Fibroblast of skin of scalp (primary cell): ENCODE data around the gene SMAGP.
"Not testable (repeated sequence)": the region's sequence is repeated elsewhere in the genome, so short reads cannot be mapped to it uniquely, and the experiment has no call there.

Experiments
- DNase-seq: peaks from one replicate; pipeline ENCODE4 v3.0.0-alpha.2; 2013

SMAGP gene

GRCh38 chr12:51224625-51225024 is 45.6 kb downstream of the SMAGP start:
- DNase-seq, result no peak

- no peak for DNase-seq
Measured at GRCh38 chr12:51222461-51222860, 47.8 kb downstream of the SMAGP start.

GRCh38 chr12:51219857-51220256 is 50.4 kb downstream of the SMAGP start:
- DNase-seq, result not testable (repeated sequence)

DNA sequence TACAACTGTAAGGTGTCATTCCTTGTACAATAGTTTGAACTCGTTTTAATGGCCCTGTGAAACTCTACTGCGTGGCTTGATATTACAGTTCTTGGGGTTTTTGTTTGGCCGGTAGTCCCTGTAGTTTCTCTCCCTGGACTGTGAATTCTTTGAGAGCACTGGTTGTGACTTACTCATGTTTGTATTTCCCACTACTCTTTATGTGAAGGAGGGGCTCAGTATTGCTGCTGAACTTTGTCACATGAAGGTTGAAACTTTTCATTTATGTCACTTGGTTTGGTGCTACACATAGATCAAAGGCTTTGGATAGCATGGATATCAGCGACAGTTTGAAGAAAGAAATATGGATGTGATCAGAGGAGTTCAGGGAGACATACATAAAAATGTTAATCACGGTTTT is 50.9 kb downstream of the SMAGP start:
- no peak for DNase-seq

DNA sequence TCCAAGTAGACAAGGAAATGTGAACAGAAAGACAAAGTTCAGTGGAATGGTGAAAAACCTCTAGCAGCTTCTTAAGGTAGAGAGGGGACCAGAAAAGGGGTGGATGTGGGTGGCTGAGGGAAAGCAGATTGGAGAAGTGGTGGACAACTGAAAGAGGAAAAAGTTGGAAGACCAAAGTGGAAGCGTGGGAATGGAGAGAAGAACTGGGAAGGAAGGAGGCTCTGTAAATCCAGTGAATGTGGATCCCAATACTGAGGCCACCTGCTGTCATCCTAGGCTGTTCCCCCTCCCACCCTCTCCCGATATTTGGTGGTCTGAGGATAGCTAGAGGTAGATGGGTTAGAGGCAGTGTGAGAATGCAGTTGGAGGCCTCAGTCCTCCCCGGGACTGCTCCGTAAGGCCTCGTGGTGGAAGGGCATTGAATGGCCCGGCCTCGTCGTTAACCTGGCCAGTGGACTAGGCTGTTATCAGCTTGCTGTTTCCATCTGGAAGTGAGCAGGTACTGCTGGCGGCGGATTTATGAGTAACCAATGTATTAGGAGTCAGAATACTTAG is 51.5 kb downstream of the SMAGP start:
- no peak for DNase-seq

DNA sequence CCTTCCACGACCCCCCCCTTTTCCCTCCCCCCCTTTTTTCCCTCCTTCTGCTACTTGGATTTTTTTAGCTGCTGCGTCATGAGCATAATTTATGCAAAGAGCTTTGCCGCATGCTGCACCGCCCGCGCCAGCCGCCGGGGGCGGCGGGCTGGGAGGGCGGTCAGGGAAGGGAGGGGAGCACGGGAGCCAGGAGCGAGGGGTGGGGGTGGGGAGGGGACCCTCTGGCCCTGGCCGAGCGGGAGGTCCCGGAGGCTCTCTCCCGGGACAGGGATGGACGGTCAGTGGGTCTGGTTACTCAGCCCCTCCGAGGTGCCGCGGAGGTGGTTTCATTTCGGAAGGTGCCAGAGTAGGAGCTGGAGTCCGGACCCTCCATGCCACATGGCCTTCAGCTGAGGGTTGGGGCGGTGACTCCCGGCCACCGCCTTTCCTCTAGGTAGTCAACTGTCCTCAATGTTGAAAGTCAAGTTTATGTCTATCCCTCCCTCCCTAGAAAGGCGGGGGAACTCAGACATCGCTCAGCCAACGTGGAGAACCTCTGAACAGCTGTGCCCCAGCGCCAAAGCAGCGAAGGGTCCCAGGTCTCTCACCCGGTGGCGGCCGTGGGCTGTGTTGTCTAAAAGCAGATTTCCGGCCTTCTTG is 52.1 kb downstream of the SMAGP start, which contains the start of gene POU6F1:
Gene POU6F1 (minus strand): TSS at position 95 of the 639 bp plus-strand sequence. CDS start 11,226 bp downstream, outside the sequence.
- peak; percentile 87 for DNase-seq

DNA sequence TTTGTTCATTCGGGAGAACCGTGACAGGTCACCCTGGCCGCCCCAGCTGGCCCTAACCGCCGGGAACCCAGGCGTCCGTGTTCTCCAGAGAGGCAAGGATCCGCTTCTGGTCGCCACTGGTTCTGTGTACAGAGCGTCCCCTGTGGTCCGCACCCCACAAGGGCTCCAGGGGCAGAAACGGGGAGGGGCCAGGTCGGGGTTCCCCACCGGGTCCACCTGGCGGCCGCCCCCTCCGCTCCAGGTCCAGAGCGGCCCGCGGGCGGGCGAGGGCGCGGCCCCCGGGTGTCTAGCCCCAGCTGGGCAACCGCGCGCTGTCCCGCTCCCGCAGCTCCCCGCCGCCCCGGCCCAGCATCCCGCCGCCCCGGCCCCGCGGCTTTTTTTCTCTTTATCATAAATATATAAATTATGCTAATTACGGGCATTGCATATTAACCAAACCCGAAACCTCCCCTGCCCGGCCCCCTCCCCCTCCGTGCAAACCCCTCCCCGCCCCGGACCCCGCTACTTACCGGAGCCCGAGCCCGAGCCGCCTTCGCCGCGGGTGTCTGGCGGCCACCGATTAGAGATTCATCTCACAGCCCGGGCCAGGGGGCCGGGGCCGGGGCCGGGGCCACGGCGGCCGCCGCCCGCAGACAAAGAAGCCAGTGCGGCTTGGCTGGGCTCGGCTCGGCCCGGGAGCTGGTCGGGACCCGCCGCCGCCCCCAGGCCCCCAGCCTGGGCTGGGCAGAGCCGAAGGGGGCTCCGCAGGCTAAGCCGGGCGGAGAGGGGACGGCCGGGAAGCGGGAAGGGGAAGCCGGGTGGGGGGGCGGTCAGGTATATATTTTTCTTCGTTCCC is 52.9 kb downstream of the SMAGP start:
- DNase-seq, result peak; percentile 31

- DNase-seq, result no peak
Measured at GRCh38 chr12:51216642-51217041, 53.6 kb downstream of the SMAGP start.

DNA sequence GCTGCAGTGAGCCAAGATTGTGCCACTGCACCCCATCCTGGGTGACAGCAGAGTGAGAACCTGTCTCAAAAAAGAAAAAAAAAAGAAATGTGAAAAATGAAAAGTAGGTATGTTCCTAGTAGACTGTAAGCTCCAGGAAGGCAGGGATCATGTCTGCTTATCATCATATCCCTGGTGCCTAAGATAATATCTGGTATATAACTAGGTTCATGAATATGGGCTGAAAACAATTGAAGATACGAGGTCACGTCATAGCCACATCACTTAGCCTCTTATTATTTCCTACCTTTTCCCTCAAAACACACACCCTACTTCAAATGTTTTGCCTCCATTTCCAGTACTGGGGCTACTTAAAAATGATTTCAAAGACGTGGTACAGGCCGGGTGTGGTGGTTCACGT is 55.3 kb downstream of the SMAGP start:
- DNase-seq, result no peak

DNA sequence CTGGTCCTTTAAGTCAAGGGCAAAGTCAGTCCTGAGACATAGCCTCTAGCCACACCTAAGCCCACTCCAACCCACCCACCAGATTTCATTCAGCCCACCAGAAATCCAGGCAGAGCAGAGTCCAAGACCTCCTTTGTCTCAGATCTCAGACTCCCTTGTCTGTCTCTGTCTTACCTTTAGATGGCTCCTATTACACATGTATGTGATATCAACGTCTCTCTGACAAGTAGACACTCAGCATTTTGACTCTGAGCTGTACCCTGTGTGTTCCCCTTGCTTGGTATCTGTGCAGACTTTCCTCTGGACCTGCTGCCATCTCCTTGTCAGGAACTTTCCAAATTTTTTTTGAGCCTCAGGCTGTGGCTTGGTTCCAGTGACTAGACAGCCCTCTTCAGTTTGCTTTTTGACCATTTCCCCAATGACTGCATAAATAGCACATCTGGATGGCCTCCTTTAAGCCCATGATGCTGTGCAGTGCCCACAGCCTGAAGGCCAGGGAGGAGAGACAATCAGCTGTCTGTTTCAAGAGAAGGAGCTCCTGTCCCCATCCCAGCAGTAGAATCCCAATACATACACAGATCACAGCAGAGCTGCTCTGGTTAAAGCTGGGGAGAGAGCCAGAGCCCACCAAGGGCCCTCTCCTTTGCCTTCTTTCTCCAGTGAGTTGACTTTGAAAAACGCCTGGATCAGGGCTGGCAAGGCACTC is 59.4 kb downstream of the SMAGP start:
- no peak for DNase-seq

GRCh38 chr12:51209259-51209658 is 61.0 kb downstream of the SMAGP start:
- no peak for DNase-seq

DNA sequence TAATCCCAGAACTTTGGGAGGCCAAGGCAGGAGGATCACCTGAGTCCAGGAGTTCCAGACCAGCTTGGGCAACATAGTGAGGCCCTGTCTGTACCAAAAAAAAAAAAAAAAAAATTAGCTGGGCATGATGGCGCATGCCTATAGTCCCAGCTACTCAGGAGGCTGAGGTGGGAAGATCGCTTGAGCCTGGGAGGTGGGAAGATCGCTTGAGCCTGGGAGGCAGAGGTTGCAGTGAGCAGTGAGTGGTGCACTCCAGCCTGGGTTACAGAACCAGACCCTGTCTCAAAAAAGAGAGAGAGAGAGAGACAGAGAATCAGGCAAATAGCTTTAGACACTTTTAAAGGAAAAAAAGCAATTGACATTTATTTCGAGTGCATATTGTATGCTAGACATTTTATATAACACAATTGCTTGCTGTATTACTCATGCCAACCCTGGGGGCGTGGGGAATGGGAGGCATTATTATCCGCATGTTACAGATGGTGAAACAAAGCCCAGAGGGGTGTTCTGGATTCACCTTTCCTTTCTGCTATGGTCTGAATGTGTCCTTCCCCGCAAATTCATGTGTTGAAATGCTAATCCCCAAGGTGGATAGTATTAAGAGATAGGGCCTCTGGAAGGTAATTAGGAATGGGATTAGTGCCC is 62.1 kb downstream of the SMAGP start:
- DNase-seq, result no peak

DNA sequence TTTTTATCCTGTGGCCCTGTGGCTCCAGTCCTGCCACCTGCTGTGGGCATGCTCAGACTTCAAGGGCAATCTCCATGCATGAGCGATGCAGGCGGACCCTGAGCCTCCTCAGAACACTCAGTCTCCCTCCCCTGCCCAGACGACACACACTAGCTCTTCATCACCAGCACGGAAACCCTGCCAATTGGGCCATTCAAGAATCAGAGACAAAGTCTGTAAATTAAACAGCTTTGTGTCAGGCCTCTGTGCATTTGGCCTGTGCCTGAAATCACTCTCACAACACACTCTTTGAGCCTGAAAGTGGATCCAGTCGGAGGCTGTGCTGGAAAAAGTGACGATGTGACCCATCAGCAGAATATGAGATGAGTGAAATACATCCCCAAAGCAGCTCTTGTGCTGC is 64.9 kb downstream of the SMAGP start:
- no peak for DNase-seq

GRCh38 chr12:51202718-51203117 is 67.5 kb downstream of the SMAGP start:
- DNase-seq, result no peak

- no peak for DNase-seq
Measured at GRCh38 chr12:51200806-51201205, 69.4 kb downstream of the SMAGP start.

- no peak for DNase-seq
Measured at GRCh38 chr12:51200156-51200555, 70.1 kb downstream of the SMAGP start.

DNA sequence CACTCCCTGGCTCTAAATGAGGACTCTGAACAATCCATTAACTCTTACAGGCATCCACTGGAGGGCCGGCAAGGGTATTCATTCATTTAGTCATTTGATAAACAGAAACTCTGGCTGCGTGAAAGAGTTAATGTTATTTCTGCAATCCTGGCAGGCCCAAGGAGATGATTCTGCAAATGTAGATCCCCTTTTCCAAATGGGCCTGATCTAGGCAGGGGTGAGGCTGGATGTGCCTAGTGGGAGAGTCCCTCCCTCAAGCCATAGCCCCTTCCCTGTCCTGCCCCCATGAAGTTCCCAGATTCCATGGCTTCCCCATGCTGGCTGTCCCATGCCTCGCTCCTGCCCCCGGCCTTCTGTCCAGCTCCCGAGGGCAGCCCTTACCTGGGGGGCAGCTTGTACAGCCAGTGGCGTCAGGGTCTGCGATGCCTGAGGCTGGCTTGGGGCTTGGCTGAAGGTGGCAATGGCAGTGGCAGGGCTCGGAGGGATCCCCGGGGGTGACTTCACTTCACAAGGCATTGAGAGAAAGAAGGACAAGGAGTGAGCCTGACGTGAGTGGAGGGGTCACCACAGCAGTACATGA is 70.8 kb downstream of the SMAGP start:
- no peak for DNase-seq

DNA sequence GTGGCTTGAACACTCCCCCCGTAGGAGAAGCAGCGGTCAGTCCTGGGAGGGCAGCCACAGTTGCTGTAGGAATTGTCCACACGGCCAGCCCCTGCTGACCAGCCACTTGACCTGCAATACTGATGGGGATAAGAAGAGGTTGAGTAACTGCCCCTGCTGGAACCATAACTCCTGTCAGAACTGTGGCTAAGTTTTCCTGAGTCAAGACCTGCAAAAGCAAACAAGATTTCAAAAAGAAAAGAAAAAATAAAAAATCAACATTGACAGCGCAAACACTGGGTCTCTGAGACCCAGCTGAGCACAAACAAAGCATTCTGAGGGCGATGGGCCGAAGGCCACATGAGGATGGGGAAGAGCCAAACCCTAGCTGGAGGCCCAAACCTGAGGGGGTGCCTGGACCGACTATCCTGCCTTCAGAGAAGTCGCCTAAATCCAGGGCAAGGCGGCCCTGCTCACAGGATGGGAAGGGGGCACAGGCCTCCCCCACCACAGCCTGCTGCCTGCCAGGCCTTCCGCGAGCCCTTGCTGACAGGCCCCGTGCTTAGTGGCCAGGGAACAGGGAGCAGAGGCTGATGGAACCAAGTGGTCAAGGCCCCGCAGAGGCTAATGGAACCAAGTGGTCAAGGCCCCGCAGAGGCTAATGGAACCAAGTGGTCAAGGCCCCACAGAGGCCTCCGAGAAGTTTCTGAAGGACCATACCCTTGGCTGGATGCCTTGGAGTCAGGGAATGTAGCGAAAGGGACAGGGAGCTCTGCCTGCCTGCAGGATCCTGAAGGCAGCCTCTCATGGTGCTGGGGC is 71.4 kb downstream of the SMAGP start:
- DNase-seq, result no peak

- DNase-seq, result no peak
Measured at GRCh38 chr12:51197736-51198567, 72.3 kb downstream of the SMAGP start.

DNA sequence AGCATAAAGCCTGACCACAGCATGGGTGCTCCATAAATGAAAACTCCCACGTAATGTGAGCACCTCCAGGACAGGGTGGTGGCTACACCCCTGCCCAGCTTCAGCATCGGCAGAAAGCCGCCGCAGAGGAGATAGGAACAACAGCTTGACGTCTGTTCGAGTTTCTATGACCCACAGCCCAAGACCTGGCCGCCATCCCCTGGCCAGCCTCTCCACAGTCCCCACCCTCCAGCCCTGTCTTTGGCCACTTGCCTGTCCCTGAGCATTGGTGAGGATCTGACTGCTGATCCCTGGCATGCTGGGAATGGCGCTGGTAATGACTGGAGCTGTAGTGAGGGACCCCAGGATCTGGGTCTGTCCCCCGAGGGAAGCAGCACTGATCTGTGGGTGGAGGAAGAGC is 73.7 kb downstream of the SMAGP start:
- no peak for DNase-seq
